ENCODE measurements around the gene SERPINB13.
"Not testable (repeated sequence)": the region's sequence is repeated elsewhere in the genome, so short reads cannot be mapped to it uniquely, and the experiment has no call there.

Gene SERPINB13

DNA sequence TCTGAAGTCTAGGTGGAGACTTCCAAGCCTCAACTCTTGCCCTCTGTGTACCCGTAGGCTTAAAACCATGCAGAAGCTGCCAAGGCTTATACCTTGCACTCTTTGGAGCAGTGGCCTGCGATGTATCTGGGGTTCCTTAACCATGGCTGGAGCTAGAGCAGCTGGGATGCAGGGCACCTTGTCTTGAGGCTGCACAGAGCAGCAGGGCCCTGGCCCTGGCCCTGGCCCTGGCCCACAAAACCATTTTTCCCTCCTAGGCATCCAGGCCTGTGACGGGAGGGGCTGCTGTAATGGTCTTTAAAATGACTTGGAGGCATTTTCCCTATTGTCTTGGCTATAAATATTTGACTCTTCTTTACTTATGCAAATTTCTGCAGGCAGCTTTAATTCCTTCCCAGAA is 37.7 kb downstream of the SERPINB13 start:
- TF ChIP-seq, protein P1, sequence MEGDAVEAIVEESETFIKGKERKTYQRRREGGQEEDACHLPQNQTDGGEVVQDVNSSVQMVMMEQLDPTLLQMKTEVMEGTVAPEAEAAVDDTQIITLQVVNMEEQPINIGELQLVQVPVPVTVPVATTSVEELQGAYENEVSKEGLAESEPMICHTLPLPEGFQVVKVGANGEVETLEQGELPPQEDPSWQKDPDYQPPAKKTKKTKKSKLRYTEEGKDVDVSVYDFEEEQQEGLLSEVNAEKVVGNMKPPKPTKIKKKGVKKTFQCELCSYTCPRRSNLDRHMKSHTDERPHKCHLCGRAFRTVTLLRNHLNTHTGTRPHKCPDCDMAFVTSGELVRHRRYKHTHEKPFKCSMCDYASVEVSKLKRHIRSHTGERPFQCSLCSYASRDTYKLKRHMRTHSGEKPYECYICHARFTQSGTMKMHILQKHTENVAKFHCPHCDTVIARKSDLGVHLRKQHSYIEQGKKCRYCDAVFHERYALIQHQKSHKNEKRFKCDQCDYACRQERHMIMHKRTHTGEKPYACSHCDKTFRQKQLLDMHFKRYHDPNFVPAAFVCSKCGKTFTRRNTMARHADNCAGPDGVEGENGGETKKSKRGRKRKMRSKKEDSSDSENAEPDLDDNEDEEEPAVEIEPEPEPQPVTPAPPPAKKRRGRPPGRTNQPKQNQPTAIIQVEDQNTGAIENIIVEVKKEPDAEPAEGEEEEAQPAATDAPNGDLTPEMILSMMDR (IDR thresholded peaks at IDR 0.05; ENCODE audit: extremely low read depth, missing control alignments) = no peak
- DNase-seq (ENCODE audit: low spot score) = no peak

DNA sequence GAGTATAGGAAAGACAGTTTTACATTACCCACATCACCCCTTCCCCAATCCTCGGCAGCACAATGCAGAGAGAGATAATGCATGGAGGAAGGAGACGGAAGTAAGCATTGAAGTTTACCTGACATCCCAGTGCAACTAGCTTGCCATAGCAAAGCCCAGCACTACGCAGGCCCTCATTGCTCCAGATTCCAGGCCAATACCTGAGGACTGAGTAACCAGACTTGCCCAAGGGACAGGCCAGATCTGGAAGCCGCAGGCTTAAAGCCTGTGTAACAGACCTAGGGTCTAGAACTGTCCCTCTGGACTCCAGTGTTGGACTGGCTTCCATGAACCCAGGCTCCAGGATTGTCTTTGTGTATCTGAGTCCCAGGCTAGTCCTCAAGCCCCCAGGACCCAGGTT is 39.3 kb downstream of the SERPINB13 start:
- no peak for DNase-seq (ENCODE audit: low spot score)
- TF ChIP-seq, protein P1 (IDR thresholded peaks at IDR 0.05; ENCODE audit: extremely low read depth, missing control alignments) = no peak

DNA sequence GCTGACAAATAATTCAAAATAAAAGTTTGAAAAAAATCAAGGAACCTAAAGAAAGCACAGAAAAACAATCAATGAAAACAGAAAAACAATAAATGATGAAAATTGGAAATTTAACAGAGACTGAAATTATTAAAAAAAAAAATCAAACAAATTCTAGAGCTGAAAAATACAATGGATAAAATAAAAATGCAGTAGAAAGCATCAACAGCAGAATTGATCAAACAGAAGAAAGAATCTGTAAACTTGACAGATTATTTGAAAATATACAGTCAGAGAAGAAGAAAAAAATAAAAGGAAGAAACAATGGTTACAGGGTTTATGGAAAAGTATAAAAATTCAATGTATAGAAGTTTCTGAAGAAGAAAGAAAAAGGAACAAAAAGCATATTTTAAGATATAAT is 40.7 kb downstream of the SERPINB13 start:
- DNase-seq (ENCODE audit: low spot score) = no peak
- TF ChIP-seq, protein P1 (IDR thresholded peaks at IDR 0.05; ENCODE audit: extremely low read depth, missing control alignments) = no peak

DNA sequence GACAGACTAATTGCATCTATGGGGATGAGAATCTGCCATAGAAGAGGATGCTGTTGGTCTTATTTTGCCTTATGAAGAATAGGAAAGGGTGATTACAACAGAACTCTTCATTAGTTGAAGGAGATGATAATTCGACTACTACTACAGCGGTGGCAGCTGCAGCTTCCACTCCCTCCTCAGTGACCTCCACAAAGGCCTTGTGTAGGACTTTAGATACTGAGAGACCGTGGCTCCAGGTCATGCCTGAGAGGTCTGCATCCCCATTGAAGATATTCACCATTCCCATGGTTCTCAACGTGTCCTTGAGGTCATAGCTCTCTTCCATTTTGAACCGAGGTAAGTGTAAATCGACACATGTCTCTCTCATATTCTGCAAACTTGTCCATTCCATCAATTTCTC is 50.6 kb downstream of the SERPINB13 start:
- DNase-seq (ENCODE audit: low spot score) = no peak

DNA sequence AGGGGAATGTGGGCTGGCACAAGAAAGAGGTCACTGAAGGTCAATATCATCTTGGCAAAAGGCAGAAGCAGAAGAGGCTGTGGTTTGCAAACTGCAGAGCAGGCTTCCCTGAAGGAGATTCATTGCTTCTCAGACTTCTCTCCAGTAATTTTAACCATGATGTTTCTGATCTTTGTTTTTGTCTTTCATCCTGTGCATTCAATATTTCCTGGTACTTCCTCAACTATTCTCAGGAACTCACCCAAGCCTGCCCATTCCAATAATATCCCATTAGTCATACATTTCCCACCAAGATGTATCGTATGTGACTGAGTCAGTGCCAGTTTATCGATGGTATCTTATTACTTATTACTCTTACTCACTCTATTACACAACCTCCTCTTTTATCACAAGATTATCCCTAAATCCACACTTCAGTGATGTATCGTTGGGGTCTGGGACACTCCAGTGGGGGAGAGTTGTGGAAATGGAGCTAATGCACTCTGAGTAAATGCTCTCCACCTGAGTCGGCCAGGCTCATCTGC is 54.1 kb downstream of the SERPINB13 start:
- not testable (repeated sequence) for DNase-seq (ENCODE audit: low spot score)

More for the DNA sequence above, 50.6 kb downstream of the SERPINB13 start:
- TF ChIP-seq, protein P1 (IDR thresholded peaks at IDR 0.05; ENCODE audit: extremely low read depth, missing control alignments) = no peak

DNA sequence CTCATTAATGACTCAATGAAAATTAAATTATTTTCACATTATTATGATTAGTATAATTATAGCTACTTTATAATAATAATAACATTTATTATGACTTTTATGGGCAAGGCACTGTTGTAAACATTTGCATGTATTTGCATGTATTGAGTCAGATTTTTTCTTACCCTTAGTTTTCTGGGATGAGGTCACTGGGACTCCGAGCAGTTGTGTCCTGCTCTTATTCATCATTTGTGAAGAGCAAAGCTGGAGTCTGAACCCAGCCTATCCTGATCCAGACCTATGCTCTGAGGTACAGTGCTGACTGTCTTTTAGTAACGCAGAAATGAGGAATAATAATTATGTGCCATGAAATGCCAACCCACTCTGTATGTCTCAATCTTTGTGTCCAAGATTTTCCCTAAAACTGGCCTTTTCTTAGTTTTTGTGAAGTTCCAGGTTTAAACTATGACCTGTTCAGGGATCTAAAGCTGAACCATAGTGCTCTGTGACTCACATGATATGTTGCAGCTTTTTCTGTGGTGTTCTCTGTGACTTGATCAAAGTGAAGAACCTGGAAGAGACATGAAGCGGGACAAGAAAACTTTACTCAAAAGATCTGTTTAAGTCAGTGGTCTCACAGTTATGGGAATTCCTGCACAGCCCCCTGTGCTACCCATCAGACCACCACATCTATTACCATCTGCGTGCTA is 55.7 kb downstream of the SERPINB13 start:
- not testable (repeated sequence) for DNase-seq (ENCODE audit: low spot score)

DNA sequence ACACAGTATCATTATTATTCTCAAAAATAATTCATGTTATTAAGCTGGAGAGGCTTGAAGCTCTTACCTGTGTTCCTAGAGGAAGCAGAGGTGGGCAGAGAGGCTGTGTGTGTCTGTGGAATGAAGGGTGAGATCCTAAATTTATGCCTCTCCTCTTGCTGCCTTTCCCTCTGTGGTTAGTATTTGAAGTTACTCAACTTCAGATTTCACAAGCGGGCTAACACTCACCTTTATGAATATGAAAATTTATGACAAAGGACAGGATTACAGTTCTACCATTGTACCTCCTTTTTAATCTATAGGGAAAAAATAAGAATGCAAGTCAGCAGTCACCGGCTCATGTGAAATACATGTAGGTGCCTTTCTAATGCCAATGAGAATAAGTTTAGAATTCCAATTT is 57.0 kb downstream of the SERPINB13 start, which contains the start of gene SERPINB4:
Gene SERPINB4, minus strand, starts transcription at position 115 of the 400 bp plus-strand sequence. CDS start 679 bp downstream, outside the sequence.
- DNase-seq (ENCODE audit: low spot score) = not testable (repeated sequence)

DNA sequence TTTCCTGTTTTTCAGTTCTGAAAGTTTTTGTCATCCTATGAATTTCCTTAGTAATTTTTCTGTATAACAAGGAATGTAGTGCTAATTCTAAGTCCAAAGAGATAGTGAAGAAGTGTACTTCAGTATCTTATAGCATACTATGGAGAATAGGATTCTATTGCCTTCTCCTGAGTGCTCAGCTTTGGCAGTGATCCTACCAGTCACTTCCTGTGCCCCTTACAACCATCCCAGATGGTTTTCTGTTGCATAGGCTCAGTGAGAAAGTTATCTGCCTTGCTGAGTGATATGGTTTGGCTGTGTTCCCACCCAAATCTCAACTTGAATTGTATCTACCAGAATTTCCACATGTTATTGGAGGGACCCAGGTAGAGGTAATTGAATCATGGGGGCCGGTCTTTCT is 57.6 kb downstream of the SERPINB13 start:
- DNase-seq (ENCODE audit: low spot score) = not testable (repeated sequence)

DNA sequence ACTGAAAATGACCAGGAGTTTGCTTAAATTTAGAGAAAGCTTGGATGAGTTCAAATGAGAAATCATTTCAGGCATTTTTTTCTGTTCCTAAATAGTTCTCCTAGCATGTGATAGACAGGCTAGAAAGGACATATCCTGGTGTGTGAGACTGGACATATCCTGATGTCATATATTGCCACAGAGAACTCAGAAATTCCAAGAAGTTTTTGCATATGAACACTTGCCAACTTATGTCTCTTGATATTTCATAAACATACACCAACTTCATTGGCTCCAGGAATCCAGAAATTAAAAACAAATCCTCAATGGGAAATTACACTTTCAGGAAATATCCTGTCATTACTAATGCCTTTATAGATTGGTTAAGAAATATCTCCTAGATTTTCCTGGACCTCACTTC is 59.8 kb downstream of the SERPINB13 start:
- TF ChIP-seq, protein P1 (IDR thresholded peaks at IDR 0.05; ENCODE audit: extremely low read depth, missing control alignments) = no peak
- DNase-seq (ENCODE audit: low spot score) = no peak
